ENCODE measurements around the gene SIN3A. TPM values are rescaled to one million over a fixed set of nuclear protein-coding genes. Genes with fewer than 3 reads are reported as not detected.

Gene SIN3A
- total and polyA plus RNA-seq, 2 of the 8 experiments (the other 6 are each of a cell fraction or from before 2014, with no cell fraction given), result 69.5 to 109 TPM

DNA sequence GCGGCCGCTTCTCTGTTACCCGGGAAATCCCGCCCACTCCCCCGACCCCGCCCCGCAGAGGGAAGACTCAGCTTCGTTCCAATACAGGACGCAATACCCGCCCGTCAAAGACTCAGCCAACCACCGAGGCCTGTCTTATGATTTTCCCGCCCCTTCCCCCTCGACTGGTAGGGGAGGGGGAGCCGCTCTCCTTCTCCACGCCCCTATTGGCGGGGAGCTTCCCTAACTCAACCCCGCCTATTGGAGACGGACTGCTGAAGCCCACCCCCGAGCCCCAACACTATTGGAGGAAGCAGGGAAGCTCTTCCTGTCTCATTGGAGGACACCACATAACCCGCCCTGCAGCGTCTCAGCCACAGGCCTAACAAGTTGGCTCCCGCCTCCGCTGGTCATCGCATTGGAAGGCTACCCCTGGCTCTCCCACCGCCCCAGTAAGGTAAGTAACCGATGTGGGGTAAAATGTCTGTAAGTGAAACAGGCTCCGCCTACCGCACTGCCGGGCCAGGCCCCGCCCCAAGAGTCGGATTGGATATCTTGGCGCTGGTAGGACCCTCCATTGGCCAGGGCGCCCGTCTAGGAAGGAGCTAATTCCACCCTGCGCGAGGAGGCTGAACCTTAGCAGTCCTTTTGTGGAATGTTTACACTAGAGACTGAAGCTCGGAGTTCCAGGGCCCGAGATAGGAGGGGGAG lies at the start of gene SIN3A (continued):
- TF ChIP-seq SIRT6 (IDR thresholded peaks at IDR 0.05; ENCODE audit: low read length) (no peak), CHD2 (IDR thresholded peaks at IDR 0.05; ENCODE audit: low read length) (peak; percentile 88), SP2 (IDR thresholded peaks at IDR 0.05; ENCODE audit: low read length) (peak; percentile 85), KDM5A (IDR thresholded peaks at IDR 0.05; ENCODE audit: low read length) (no peak), JUND (IDR thresholded peaks at IDR 0.05; ENCODE audit: low read length) (no peak), HDAC2 (IDR thresholded peaks at IDR 0.05; ENCODE audit: borderline replicate concordance in 1 of 2, low read depth in 2 of 2, low read length in 2 of 2) (no peak; a peak in 1 of 4 replicates), BCL11A (IDR thresholded peaks at IDR 0.05; ENCODE audit: low read depth in 2 of 2, low read length in 2 of 2) (no peak), SRF (IDR thresholded peaks at IDR 0.05; ENCODE audit: low read depth, low read length) (no peak), NANOG (IDR thresholded peaks at IDR 0.05; ENCODE audit: insufficient read depth, low read depth, low read length, poor library complexity, severe bottlenecking) (no peak), CTBP2 (IDR thresholded peaks at IDR 0.05; ENCODE audit: borderline replicate concordance, insufficient read depth, insufficient read length, low read length) (no peak), KDM4A (IDR thresholded peaks at IDR 0.05; ENCODE audit: low read depth, low read length, severe bottlenecking) (no peak), BACH1 (IDR thresholded peaks at IDR 0.05; ENCODE audit: low read length) (no peak), SUZ12 (IDR thresholded peaks at IDR 0.05; ENCODE audit: low read length) (no peak), ASH2L (IDR thresholded peaks at IDR 0.05; ENCODE audit: low read length) (no peak)

Data from H1 (cell line).